Ureter (tissue), 1 donor: ENCODE results near the gene ODF2L. TPM values are rescaled to one million over a fixed set of nuclear protein-coding genes. Genes with fewer than 3 reads are reported as not detected.

Experiments
- DNase-seq: peaks from one replicate; pipeline ENCODE4 v3.0.0-alpha.2; 2020; ENCODE audit warnings: low spot score
- total RNA-seq: library from RNA; stranded (reverse); gene quantifications from one replicate; pipeline ENCODE4 v1.2.4, GENCODE V29; 2023
- donor health status: DM: yes; HTN: yes; CAD: no.

Gene ODF2L
- total RNA-seq, result 60.4 TPM

- peak; percentile 92 for DNase-seq
These were observed at the start of gene ODF2L for GRCh38 chr1:86395751-86396497. ODF2L (minus strand) TSS chr1:86396323; CDS start chr1:86387027, 9,296 bp downstream.

- no peak for DNase-seq
These were observed 49.8 kb upstream of the ODF2L start for GRCh38 chr1:86445919-86446318.

GRCh38 chr1:86441997-86442396 is 45.9 kb upstream of the ODF2L start:
- no peak for DNase-seq

GRCh38 chr1:86441581-86441980 is 45.5 kb upstream of the ODF2L start:
- no peak for DNase-seq

GRCh38 chr1:86436041-86436440 is 39.9 kb upstream of the ODF2L start:
- no peak for DNase-seq

- no peak for DNase-seq
These were observed 39.2 kb upstream of the ODF2L start for GRCh38 chr1:86435327-86435726.

GRCh38 chr1:86434059-86434458 is 37.9 kb upstream of the ODF2L start:
- no peak for DNase-seq

- DNase-seq, result no peak
These were observed 34.3 kb upstream of the ODF2L start for GRCh38 chr1:86430376-86430775.

- DNase-seq, result peak; percentile 75
These were observed 33.7 kb upstream of the ODF2L start for GRCh38 chr1:86429835-86430234.

GRCh38 chr1:86429122-86429725 is 33.1 kb upstream of the ODF2L start:
- no peak for DNase-seq

- DNase-seq, result no peak
These were observed 27.8 kb upstream of the ODF2L start, which contains the start of gene CLCA2 for GRCh38 chr1:86423873-86424272. CLCA2 (plus strand) TSS chr1:86424171; CDS start chr1:86424248, 77 bp downstream.

- no peak for DNase-seq
These were observed 27.4 kb upstream of the ODF2L start for GRCh38 chr1:86423473-86423872.

- no peak for DNase-seq
These were observed 25.6 kb upstream of the ODF2L start for GRCh38 chr1:86421601-86422280.

- peak; percentile 58 for DNase-seq
These were observed 23.3 kb upstream of the ODF2L start for GRCh38 chr1:86419277-86419903.

GRCh38 chr1:86416343-86416742 is 20.2 kb upstream of the ODF2L start:
- no peak for DNase-seq

- DNase-seq, result no peak
These were observed 14.8 kb upstream of the ODF2L start for GRCh38 chr1:86410879-86411278.

- no peak for DNase-seq
These were observed 13.4 kb upstream of the ODF2L start for GRCh38 chr1:86409416-86410021.

- no peak for DNase-seq
These were observed 371 bp upstream of the ODF2L start for GRCh38 chr1:86396498-86396890.

- no peak for DNase-seq
These were observed 1.7 kb downstream of the ODF2L start for GRCh38 chr1:86394416-86394815.

- DNase-seq, result no peak
These were observed 6.8 kb downstream of the ODF2L start for GRCh38 chr1:86389307-86389706.

- no peak for DNase-seq
These were observed 7.3 kb downstream of the ODF2L start for GRCh38 chr1:86388777-86389176.
